Fibroblast of peridontal ligament (primary cell): ENCODE data around the gene RNF212.

Experiments used
- DNase-seq: peaks from one replicate; pipeline ENCODE4 v3.0.0-alpha.2; 2010; ENCODE audit errors: extremely low read depth

Gene RNF212

DNA sequence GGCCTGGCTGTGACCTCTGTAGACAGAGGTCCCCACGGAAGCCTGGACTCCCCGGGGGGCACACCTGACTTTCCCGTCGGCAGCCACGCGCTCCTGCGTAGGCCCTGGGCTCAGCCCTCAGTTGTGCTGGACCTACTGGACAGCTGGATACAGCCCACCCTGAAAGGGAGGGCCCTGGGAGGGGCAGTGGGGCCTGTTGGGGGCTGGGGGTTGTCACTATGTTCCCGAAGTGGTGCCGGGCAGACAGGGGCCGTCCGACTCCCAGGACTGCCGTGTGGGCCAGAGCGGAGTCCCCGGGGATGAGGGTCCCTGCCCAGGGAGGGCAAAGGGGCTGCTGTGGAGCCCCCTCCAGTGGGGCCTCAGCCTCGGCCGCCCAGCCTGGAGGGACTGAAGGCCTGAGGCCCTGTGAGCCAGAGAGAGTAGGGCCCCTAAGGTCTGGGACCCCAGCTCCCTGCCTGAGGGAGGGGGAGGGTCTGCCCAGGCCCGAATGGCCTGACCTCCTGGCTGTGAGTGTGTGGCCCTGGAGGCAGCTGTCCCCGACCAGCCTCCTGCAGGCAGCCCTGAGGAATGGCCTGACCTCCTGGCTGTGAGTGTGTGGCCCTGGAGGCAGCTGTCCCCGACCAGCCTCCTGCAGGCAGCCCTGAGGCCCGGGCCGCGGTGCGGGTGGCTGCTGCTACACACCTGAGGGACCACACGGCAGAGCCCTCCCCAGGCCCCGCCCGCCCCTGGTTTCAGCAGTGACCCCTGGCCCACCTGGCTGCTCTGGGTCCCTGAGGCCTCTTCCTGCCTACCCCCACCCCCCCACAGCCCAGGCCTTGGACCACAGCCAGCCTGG lies 76.2 kb downstream of the RNF212 start:
- DNase-seq = no peak

DNA sequence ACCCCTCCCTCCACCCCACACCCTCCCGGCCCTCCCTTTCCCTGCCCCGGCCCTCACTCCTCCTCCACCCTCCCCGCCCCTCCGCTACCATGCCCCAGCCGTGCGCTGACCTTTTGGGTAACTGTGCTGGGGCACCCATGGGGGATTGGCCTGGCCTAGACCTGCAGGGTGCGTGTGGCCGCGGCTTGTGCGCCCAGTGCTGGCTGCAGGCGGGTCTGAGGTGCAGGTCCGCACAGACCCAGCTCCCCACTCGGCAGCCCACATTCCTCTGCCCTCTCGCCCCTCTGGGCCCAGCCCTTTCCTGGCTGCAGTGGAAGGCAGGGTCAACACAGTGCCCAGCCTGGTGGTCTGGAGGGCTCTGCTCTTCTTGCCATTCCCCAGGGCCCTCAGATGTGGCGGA lies 77.3 kb downstream of the RNF212 start:
- DNase-seq = no peak

DNA sequence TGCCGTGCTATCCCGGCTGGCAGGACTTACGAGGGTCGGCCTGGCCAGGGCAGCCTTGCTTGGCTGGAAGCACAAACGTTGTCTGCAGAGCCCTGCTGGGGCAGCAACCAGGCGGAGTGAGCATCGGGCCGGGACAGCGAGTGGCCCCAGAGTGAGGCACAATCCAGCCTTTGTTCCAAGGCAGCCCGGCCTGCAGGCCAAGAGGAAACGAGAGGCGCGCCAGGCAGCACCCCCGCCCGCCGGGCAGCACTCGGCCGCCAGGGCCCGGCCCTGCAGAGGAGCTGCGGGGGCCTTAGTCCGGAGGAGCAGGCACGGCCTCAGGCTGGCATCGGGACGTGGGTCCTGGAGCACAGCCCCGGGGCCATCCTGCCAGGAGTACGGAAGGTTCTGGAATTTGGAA lies 77.9 kb downstream of the RNF212 start:
- DNase-seq = no peak

DNA sequence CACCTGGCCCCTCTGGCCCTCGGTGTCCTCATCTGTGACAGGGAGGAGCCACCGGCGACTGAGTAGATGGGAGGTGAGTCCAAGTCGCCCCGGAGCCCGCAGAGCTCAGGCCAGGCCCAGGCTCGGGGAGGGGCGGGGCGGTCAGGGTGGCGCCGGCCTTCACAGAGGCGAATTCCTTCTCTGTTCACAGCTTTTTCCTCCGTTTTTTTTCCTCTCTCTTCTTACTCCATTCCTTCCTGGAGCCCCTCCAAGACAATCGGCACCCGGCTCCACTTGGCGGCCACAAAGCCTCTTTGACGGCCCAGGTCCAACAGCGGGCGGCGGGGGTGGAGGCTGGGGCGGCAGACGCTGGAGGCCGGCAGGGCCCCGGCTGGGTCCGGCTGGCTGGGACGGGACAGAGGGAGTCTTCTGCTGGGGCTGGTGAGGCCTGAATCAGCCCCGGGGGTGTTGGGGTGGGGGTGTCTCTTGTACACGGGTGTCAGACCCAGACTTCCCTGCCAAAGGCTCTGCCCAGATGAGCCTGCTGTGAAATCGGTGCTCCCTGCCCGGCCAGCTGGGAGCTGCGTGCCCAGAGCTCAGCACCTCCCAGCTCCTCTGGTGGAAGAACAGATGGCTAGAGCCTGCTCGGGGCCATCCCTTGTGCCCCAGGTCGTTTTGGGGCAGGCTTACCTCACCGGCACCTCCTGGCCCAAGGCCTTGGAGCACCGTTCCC lies 79.4 kb downstream of the RNF212 start:
- peak; percentile 78 for DNase-seq

DNA sequence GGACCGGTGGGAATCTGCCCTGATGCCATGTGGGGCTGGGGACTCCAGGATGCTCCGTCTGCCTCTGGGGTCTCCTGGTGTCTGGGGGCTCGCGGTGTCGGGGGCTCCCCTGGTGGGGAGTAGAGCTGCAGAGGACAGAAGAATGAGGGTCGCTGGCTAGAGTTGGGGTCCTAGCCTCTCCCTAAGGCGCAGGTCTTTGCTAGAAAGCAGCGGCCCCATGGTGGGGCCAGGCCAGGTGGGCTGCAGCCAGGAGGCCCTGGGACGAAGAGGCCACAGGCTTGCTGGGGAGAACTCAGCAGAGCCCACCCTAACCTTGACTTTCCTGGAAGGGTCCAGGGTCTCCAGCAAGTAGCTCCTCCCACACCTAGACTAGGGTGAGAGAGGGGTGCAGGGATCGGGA lies 80.5 kb downstream of the RNF212 start:
- no peak for DNase-seq

DNA sequence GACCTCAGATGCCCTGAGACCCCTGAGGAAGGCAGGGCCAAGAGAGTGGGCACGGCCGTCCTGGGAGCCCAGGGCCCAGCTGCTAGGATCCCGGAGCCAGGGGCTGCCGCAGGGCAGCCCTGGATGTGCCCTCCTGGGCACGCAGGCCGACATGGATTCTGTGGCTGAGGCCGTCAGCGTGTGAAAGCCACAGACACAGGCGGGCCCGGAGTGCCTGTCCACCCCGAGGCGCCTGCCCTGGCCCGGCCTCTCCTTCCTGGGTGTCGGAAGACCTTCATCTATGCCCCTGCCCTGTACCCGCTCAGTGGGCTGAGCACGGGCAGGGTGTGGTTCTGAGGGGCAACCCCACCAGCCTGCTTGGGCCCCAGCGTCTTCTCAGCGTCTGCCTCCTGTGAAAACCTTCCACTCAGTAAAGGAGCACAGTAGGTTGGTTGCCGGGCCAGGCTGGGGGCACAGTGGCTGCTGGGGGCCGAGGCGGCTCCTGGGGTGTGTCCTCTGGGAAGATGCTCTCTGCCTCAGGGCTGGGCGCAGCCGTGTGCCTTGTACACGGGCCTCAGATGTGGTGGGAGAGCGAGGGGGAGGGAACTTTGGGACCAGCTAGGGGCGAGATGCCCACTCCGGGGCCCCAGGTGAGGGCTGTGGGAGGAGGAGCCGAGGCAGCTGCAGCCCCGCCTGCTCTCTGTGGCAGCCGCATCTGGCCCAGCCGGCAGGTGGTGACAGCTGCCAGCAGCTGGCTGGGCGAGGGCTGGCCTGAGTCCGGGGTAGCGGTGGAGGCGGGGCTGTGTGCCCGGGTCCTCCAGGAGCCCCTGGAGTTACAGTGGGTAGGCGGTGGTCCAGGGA lies 81.2 kb downstream of the RNF212 start:
- no peak for DNase-seq

DNA sequence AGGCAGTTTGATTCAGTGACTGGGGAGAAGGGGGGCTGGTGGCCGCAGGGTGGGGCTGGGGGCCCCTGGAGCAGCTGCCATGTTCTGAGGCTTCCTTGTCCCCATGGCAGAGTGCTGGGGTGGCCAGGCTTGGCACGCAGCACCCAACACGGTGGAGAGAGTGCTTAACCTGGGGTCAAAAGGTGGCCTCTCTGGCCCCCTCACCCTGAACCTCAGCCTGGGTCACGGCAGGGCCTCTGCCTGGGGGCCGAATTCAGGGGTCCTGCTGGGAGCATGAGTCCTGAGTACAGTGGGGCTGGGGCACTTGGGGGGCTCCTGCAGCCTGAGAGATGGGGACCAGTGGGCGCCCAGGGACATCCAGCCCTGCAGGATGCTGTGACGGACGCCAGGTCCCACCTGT lies 82.0 kb downstream of the RNF212 start:
- no peak for DNase-seq

DNA sequence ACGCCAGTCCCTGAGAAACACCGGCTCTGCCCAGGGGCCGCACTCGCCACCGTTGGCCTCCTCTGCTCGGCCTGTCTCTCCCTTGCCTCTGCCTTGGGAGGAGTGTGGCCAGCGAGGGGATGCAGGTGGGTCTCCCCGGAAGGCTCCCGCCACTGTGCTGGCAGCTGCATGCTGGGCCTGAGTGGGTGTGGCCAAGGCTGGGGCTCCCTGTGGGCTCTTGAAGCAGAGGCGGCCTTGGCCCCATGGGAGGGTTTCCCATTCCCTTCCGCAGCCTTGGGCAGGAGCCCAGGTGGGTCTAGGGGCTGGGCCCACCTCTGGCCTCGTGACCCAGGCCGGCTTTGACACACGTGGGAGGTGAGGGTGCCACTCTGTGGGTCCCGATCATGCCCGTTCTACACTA lies 82.8 kb downstream of the RNF212 start:
- no peak for DNase-seq

DNA sequence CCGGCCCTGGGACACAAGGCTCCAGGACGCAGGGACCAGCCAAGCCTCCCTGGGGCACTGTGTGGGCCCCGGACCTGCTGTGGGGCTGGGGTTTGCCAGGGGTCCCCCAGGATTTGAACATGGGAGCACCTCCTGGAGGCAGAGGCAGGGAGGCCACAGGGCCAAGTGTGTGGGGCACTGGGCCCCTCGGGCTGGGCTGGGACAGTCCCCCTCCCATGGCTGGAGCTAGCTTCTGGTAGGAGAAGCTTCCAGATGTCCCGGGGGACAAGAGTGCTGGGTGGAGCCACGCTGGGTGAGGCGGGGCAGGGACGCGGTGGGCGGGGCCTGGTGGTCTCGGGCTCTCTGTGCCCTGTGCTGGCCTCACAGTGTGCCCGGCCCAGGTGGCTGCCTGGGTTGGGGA lies 83.3 kb downstream of the RNF212 start:
- DNase-seq = no peak

DNA sequence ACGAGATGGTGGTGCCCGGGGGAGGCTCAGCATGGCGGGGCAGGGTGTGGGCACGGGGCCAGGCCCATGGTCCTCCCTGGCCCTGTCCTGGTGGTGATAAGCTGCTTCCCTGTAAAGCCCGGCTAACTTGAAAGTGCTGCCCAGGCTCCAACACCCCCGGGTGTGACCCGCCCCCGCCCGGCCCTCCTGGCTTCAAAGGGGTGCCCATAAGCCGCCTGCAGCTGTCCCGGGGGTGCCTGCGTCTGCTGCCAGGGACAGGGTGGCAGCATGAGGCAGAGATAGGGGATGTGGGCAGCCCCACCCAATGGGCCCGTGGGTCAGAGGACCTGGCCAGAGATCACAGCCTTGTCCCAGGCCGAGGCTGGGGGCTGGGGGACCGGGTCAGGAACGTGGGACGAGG lies 83.8 kb downstream of the RNF212 start:
- DNase-seq = no peak

DNA sequence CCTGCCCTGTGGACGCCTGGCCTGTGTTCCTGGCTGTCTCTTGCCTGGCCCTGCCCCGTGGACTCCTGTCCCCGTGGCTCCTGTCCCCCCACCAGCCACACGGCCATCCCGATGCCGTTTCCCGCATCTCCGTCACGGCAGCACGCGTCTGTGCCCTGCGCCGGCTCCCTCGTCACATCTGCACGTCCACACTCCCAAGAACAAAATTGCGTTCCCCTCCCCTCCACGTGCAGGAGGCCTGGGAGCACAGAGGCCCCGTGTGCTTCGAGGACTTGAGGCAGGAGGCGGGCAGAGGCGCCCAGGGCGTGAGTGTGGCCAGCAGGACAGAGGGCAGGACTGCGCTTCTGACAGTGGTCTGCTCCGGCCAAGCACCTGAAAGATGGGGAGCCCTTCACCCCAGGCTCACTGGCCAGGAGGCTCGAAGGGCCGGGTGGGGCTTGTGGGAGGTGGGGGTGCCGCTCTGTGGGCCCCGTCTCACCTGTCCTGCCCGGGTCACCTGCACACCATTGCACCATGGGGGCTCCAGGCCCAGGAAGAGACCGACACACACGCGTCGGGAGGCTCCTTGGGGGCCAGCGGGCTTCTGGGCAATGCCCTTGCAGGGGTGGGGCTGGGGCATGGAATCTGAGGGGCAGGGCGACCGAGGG lies 84.7 kb downstream of the RNF212 start:
- no peak for DNase-seq

DNA sequence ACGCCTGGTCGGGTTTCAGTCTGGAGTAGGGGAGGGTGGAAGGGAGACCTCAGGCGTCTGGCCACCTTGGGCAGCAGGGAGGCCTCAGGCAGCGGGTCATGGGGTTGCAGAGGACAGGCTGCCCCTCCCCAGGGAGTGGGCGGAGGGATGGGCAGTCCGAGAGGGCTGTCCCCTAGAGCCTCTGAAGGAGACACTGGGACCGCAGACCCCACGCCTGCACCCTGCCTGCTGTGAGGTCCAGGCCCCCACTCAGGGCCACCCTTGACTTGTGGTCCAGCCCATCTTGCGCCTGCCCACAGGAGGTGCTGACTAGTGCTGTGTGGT lies 85.5 kb downstream of the RNF212 start:
- DNase-seq = no peak

DNA sequence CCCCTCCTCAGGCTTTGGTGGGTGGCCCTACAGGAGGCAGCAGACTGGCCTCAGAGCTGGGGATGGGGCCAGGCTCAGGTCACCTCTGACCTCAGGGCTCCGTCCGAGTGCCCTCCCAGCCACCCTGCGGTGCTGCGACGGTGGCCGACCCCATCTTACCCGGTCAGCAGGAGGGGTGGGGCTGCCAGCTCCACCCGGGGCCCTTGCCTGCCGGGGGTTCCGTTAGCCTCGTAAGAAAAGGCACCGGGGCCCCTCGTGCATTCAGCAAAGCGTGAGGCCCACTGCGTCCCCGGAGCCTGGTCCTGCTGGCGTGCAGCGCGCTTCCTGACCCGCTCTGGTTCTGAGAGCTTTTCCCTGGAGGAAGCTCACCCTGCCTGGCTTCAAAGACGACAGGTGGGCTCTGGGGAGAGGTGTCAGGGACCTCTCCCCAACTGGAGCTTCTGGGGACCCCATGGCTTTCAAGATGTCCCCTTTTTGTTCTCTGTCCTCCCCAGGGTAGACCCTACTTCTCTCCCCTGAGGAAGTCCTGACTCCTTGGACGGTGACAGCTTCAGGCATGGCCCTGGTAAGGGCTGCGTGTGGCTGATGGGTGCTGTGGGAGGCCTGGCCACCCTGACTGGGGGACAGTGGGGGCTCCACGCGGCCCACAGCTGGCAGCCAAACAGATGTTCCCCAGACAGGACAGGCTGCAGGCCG lies 86.0 kb downstream of the RNF212 start:
- DNase-seq = no peak

DNA sequence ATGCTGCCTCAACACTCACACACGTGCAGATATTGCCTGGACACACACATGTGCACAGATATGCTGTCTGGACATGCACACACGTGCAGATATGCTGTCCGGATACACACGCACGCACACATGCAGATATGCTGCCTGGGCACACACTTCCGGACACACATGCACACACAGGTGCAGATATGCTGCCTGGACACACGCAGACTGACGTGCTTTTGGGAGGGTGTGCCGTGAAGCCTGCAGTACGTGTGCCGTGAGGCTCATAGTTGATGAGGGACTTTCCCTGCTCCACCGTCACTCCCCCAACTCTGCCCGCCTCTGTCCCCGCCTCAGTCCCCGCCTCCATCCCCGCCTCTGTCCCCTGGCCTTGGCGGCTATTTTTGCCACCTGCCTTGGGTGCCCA lies 87.2 kb downstream of the RNF212 start:
- no peak for DNase-seq

DNA sequence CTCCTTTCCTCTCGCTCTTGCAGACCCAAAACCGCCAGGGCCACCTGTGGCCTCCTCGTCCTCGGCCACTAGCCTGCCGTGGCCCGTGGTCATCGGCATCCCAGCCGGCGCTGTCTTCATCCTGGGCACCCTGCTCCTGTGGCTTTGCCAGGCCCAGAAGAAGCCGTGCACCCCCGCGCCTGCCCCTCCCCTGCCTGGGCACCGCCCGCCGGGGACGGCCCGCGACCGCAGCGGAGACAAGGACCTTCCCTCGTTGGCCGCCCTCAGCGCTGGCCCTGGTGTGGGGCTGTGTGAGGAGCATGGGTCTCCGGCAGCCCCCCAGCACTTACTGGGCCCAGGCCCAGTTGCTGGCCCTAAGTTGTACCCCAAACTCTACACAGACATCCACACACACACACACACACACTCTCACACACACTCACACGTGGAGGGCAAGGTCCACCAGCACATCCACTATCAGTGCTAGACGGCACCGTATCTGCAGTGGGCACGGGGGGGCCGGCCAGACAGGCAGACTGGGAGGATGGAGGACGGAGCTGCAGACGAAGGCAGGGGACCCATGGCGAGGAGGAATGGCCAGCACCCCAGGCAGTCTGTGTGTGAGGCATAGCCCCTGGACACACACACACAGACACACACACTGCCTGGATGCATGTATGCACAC lies 88.3 kb downstream of the RNF212 start:
- DNase-seq = no peak

DNA sequence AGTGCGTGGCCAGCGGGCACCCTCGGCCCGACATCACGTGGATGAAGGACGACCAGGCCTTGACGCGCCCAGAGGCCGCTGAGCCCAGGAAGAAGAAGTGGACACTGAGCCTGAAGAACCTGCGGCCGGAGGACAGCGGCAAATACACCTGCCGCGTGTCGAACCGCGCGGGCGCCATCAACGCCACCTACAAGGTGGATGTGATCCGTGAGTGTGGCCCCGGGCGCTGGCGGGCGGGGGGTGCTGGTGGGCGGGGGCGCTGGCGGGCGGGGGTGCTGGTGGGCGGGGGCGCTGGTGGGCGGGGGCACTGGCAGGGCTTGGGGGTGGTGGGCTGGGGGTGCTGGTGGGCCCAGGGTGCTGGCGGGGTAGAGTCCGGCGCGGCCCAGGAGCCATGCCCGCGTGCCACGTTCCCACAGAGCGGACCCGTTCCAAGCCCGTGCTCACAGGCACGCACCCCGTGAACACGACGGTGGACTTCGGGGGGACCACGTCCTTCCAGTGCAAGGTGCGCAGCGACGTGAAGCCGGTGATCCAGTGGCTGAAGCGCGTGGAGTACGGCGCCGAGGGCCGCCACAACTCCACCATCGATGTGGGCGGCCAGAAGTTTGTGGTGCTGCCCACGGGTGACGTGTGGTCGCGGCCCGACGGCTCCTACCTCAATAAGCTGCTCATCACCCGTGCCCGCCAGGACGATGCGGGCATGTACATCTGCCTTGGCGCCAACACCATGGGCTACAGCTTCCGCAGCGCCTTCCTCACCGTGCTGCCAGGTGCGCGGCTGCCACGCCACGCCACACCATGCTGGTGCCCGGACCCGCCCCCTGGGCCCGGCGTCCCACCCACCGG lies 89.2 kb downstream of the RNF212 start:
- DNase-seq = no peak

DNA sequence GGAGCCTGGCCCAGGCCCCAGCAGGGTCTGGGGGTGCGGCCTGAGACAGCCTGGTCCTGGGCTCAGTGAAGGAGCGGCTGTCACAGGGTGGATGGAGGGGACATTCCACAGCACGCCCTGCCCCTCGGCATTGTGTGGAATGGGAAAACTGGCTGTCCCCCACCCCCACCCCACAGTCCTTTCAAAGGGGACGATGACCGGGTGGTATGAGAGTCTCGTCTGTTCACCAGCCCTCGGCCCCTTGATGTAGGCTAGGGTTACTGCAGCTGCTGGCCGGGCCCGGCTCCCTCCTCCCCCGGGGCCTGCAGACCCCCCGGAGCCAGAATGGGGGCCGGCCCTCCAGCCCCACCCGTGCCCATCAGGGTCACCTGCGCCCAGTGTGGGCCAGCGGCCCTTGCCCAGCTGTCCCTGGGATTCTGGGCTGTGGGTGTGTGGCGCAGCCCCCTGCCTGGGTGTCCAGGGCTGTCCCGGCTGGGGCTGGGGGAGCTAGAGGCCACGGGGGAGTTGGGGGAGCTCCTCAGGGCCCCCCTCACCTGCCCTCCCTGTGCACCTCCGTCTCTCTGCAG lies 90.2 kb downstream of the RNF212 start:
- DNase-seq = no peak

DNA sequence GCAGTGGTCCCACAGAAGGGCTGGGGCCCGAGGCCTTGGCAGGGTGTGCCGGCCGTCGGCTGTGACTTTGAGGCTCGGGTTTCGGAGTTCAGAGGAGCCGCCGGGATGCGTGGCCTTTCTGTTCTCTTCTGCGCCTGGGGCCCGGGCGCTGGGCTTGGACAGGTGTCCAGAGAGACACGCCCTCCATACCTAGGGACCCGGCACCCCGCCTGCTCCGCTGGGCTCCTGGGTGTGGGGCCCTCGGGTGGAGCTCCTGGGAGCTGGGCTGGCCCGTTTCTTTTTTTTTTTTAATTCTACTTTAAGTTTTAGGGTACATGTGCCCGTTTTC lies 90.7 kb downstream of the RNF212 start:
- DNase-seq = no peak

DNA sequence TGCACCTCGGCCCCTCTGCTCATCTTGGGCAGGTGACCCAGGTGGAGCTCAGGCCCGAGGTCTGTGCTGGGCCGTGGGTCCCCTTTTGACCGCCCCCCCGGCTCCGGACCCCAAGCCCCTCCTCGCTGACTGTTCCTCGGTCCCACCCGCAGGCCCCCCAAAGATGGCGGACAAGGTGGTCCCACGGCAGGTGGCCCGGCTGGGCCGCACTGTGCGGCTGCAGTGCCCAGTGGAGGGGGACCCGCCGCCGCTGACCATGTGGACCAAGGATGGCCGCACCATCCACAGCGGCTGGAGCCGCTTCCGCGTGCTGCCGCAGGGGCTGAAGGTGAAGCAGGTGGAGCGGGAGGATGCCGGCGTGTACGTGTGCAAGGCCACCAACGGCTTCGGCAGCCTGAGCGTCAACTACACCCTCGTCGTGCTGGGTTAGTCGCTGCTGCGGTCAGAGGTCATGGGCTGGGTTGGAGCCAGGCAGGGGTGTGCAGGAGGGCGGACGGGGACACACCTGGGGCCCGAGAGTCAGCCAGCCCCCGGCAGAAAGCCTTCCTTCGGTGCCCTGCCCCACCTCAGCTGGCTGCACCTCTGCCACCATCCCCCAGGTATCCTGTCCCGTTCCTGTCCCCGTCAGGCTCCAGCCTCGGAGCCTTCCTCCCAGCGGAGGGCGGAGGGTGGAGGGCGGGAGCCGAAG lies 91.2 kb downstream of the RNF212 start:
- no peak for DNase-seq
